Measurements from ENCODE around the gene TMEM89.

TMEM89 gene

GRCh38 chr3:48585411-48585810, 36.2 kb downstream of the TMEM89 start:
- DNase-seq = no peak

DNA sequence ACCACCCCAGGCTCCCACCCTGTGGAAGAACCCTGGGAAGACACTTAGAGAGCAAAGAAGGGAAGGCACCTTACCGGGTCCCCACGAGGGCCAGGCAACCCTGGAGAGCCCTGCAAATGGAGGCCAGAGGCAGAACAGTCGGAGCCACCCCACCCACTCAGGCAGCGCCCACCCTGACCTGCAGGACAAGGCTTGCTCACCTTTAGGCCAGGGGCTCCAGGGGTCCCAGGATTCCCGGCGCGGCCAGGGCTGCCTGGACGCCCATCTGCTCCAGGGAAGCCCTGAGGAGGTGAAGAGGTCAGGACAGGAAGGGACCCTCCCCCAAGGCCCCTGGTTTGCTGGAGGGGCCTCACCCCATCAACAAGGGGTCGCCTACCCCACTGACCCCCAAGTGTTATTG, 36.7 kb downstream of the TMEM89 start:
- DNase-seq = no peak

DNA sequence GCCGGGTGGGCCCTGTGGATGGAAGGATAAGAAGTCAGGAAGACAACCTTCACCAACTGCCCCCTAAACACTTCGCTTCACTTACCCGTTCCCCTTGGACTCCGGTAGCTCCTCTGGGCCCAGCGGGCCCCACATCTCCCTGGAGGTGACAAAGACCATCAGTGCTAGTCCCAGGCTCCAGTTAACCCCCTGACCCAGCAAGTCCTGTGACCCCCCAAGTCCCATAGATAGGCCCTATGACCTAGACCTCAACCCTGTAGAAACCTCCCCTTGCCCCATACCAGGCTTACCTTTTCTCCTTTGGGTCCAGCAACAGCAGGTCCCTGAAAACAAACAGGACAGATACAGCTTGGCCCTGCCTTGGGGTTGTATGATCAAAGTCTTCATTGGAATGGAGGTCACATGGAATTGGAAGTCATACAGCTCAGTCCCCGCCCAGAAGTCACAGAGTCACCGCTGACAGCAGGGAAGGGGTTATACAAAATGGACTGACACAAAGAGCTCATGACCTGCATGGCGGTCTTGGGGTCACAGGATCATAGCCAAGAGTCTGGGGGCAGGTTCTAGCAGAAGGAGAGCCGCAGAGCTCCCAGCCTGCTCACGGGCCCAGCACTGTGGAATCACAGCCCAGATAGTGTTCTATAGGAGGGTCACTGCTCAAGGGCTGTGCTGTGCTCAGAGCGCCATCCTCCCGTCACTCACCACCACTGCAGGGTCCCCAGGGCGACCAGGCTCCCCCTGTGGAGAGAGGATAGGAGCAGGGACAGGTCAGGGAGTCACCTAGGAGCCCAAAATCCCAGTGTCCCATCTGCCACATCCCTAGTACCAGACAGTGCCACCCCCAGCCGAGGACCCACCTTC, 39.7 kb downstream of the TMEM89 start:
- no peak for DNase-seq

GRCh38 chr3:48576647-48577046, 44.9 kb downstream of the TMEM89 start:
- no peak for DNase-seq

- no peak for DNase-seq
Observed at GRCh38 chr3:48575366-48575765, 46.2 kb downstream of the TMEM89 start.

DNA sequence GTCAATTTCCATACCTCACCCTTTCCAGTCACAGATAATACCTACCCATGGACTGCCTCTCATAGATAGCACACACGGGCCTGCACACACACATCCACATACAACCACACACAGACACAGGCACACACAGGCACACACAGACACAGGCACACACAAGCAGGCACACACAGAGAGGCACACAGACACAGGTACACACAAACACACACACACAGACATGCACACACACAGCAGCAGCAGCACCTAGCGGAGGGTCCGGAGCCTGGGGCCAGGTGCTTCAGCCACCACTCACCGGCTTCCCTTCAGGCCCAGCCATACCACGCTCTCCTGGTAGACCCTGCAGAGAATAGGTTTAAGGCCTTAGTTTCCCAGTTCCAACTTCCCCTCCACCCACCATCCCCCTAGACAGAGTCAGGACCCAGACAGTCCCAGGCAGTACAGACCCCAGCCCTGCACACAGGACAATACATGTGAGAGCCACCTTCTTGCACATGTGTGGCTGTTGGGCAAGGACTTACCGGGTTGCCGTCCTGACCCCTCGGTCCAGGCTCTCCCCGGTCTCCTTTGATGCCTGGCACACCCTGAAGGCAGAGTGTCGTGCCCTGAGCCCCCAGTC, 47.5 kb downstream of the TMEM89 start:
- DNase-seq = no peak

- DNase-seq = no peak
Observed at GRCh38 chr3:48572517-48572916, 49.1 kb downstream of the TMEM89 start.

GRCh38 chr3:48571938-48572337, 49.6 kb downstream of the TMEM89 start:
- no peak for DNase-seq

All from activated CD4-positive, alpha-beta T cell treated with anti-CD3 and anti-CD28 coated beads, Interleukin-2, amount 50 U/mL, for 4 hours (primary cell).